A549 (cell line): ENCODE data around the gene FAF1.

Experiments used
- CHD4 ChIP-seq: fragments of 200-600 bp; sonication (generic); IDR thresholded peaks from 2 replicates; pipeline ENCODE4 v1.6.1; 2016; ENCODE audit warnings: antibody characterized with exemption, mild to moderate bottlenecking, borderline replicate concordance
- EP300 ChIP-seq, 2 experiments: fragments of >200 bp; sonication (Bioruptor Twin); formaldehyde crosslinking; IDR thresholded peaks; 2 replicates in 1 of 2; 3 replicates in 1 of 2; pipeline ENCODE4 v1.6.1; 2016 to 2017
- HOXA7 ChIP-seq: fragments of 250-450 bp; sonication (Bioruptor Pico); IDR thresholded peaks from 2 replicates; pipeline ENCODE4 v1.5.0; 2020; ENCODE audit warnings: mild to moderate bottlenecking, moderate library complexity
- KDM1A ChIP-seq: fragments of 200-600 bp; sonication (generic); IDR thresholded peaks from 2 replicates; pipeline ENCODE4 v1.6.1; 2016; ENCODE audit warnings: low read depth, mild to moderate bottlenecking
- MAFK ChIP-seq: fragments of 450-650 bp; IDR thresholded peaks from 2 replicates; pipeline ENCODE4 v1.6.1; 2014; ENCODE audit not compliant: partially characterized antibody
- POLR2A ChIP-seq: IDR thresholded peaks from 2 replicates; pipeline ENCODE4 v1.6.1; 2012; ENCODE audit warnings: mild to moderate bottlenecking, low read length
- POLR2AphosphoS2 ChIP-seq: conservative IDR thresholded peaks from 2 replicates; pipeline ENCODE4 v1.6.1; 2012; ENCODE audit warnings: low read length, improper control_type of control experiment, inconsistent platforms
- RCOR1 ChIP-seq: fragments of 150-350 bp; IDR thresholded peaks from 2 replicates; pipeline ENCODE4 v1.6.1; 2014; ENCODE audit warnings: antibody characterized with exemption, low read length, low read depth
- RFX5 ChIP-seq: fragments of 450-650 bp; IDR thresholded peaks from 2 replicates; pipeline ENCODE4 v1.7.1; 2014; ENCODE audit warnings: antibody characterized with exemption, mild to moderate bottlenecking, moderate library complexity
- SMC3 ChIP-seq: fragments of >200 bp; sonication (Bioruptor Twin); formaldehyde crosslinking; IDR thresholded peaks from 3 replicates; pipeline ENCODE4 v1.6.1; 2018; ENCODE audit warnings: inconsistent platforms
- TF ChIP-seq, protein P1 (sequence below): fragments of >200 bp; sonication (Bioruptor Twin); formaldehyde crosslinking; IDR thresholded peaks from 3 replicates; pipeline ENCODE4 v1.5.1; 2016
- TF ChIP-seq, protein P2 (sequence below): fragments of 200-600 bp; sonication (generic); IDR thresholded peaks from 2 replicates; pipeline ENCODE4 v1.6.1; 2016; ENCODE audit warnings: antibody characterized with exemption, mild to moderate bottlenecking, moderate library complexity
- TF ChIP-seq, protein P3 (sequence below): fragments of >200 bp; sonication (Bioruptor Twin); formaldehyde crosslinking; IDR thresholded peaks from 3 replicates; pipeline ENCODE4 v1.6.1; 2016

DNA sequence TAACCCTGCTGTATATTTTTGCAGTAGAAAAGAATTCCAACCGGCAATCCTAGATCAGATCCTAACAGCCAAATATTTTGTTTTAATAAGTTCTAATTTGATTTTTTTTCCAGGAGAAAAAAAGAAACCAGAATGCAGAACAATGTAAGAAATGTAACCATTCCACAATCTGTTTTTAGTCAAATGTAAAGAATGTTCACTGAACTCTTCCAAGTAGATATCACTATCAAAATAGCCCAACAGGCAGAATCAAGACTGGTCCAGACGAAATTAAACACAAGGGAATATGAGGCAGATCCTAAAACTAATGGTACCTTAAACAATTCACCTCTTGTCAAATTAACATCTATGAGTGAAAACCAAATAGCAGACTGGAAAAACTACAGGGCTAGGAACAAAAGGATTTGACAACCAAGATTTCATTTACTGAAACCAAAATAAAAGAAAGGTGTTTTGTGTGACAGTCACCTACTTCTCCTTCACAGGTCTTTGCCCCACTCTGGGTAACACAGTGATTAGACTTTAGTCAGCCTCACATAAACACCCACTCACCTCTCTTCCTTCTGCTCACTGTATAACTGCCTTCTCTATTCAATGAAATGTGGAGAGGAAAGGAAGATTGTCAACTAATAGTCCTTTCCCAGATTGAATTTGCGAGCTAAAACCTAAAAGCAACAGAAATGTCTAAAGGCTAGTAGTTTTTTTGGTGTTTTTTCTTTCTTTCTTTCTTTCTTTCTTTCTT is 137.9 kb downstream of the FAF1 start:
- no peak for TF ChIP-seq SMC3
- TF ChIP-seq, protein P1, sequence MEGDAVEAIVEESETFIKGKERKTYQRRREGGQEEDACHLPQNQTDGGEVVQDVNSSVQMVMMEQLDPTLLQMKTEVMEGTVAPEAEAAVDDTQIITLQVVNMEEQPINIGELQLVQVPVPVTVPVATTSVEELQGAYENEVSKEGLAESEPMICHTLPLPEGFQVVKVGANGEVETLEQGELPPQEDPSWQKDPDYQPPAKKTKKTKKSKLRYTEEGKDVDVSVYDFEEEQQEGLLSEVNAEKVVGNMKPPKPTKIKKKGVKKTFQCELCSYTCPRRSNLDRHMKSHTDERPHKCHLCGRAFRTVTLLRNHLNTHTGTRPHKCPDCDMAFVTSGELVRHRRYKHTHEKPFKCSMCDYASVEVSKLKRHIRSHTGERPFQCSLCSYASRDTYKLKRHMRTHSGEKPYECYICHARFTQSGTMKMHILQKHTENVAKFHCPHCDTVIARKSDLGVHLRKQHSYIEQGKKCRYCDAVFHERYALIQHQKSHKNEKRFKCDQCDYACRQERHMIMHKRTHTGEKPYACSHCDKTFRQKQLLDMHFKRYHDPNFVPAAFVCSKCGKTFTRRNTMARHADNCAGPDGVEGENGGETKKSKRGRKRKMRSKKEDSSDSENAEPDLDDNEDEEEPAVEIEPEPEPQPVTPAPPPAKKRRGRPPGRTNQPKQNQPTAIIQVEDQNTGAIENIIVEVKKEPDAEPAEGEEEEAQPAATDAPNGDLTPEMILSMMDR = no peak
- TF ChIP-seq POLR2A = no peak
- no peak for TF ChIP-seq EP300 (IDR thresholded peaks at IDR 0.05)
- no peak for TF ChIP-seq RCOR1
- no peak for TF ChIP-seq CHD4
- TF ChIP-seq HOXA7 (CRISPR knock-in tag) = no peak
- TF ChIP-seq RFX5 = no peak
- TF ChIP-seq, protein P2, sequence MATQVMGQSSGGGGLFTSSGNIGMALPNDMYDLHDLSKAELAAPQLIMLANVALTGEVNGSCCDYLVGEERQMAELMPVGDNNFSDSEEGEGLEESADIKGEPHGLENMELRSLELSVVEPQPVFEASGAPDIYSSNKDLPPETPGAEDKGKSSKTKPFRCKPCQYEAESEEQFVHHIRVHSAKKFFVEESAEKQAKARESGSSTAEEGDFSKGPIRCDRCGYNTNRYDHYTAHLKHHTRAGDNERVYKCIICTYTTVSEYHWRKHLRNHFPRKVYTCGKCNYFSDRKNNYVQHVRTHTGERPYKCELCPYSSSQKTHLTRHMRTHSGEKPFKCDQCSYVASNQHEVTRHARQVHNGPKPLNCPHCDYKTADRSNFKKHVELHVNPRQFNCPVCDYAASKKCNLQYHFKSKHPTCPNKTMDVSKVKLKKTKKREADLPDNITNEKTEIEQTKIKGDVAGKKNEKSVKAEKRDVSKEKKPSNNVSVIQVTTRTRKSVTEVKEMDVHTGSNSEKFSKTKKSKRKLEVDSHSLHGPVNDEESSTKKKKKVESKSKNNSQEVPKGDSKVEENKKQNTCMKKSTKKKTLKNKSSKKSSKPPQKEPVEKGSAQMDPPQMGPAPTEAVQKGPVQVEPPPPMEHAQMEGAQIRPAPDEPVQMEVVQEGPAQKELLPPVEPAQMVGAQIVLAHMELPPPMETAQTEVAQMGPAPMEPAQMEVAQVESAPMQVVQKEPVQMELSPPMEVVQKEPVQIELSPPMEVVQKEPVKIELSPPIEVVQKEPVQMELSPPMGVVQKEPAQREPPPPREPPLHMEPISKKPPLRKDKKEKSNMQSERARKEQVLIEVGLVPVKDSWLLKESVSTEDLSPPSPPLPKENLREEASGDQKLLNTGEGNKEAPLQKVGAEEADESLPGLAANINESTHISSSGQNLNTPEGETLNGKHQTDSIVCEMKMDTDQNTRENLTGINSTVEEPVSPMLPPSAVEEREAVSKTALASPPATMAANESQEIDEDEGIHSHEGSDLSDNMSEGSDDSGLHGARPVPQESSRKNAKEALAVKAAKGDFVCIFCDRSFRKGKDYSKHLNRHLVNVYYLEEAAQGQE = no peak
- TF ChIP-seq, protein P3, sequence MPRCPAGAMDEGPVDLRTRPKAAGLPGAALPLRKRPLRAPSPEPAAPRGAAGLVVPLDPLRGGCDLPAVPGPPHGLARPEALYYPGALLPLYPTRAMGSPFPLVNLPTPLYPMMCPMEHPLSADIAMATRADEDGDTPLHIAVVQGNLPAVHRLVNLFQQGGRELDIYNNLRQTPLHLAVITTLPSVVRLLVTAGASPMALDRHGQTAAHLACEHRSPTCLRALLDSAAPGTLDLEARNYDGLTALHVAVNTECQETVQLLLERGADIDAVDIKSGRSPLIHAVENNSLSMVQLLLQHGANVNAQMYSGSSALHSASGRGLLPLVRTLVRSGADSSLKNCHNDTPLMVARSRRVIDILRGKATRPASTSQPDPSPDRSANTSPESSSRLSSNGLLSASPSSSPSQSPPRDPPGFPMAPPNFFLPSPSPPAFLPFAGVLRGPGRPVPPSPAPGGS = no peak
- no peak for TF ChIP-seq MAFK
- no peak for TF ChIP-seq KDM1A
- no peak for TF ChIP-seq POLR2AphosphoS2
